NCI-H345 (cell line): ENCODE results near the gene RHOB.
"Not testable (repeated sequence)": the region's sequence is repeated elsewhere in the genome, so short reads cannot be mapped to it uniquely, and the experiment has no call there.

ENCODE experiments used
- DNase-seq: peaks from one replicate; lab custom pipeline; 2025; lab: John Stamatoyannopoulos, UW

Gene RHOB

GRCh38 chr2:20493095-20493494 lies 46.2 kb downstream of the RHOB start:
- DNase-seq = not testable (repeated sequence)

GRCh38 chr2:20494241-20494640 lies 47.4 kb downstream of the RHOB start:
- no peak for DNase-seq

DNA sequence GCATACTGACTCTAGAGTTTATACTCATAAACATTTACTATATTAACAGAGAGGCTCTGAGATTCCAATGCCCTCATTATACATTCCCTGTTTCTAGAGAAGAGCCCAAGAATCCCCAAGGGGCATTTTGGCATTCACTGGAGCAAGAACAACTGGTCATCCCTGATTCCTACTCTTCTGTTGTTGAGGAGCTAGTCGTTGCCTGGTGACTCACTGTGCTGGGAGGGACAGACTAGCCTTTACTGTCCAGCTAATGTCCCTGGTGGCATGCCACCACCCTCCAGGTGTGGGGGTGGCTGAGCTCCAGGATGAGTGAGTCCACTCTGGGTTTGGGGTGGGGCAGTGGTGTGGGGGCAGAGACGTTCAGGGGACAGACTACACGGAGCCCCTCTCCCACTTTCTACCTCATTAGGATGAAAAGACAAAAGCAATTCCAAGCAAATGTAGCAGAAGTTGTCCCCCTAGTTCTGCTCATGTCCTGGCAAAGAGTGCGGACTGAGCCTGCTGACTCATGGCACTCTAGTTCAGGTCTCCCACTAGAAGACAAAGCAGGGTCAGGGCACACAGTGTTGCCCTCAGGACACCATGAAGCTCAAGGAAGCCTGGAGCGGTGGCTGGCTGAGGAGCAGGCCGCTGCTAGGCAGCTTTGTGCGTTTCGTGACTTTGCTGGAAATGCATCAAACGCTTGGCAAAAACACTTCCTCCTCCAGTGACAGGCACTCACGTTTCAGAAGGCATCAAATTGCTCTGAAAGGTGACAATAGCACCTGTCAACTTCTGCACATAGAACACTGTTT lies 49.4 kb downstream of the RHOB start:
- no peak for DNase-seq

GRCh38 chr2:20496942-20497341 lies 50.1 kb downstream of the RHOB start:
- no peak for DNase-seq
